ENCODE measurements around the gene STRN. TPM values are rescaled to one million over a fixed set of nuclear protein-coding genes. Genes with fewer than 3 reads are reported as not detected.

The STRN gene
- total and polyA plus RNA-seq, 10 of the 15 experiments (the other 5 are each of a cell fraction or from before 2014, with no cell fraction given), result 1.00 to 19.2 (median 9.1) TPM

DNA sequence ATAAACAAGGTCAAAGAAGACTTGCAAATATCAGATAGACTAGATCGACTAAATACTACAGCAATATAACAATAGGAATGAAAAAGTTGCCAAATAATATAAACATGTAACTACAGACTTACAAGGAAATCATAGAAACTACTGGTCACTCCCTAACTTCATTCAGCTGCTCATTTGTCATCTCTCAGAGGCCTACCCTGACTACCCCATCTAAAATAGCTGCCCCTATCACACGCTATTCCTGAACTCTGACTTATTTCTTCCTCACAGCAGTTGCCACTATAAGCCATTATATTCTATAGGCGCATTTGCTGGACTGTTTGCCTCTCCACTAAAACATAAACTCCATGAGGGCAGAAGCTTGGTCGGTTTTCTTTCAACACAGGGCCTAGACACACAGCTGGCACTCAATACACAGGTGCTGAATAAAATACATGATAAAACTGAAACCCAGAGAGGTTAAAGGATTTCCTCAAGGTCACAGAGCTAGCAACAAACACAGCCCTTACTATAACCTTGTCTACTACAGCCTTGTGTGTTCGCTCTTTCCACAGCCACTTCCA is 1.8 kb downstream of the STRN start (continued):
- TF ChIP-seq BHLHE40 (IDR thresholded peaks at IDR 0.05; ENCODE audit: borderline replicate concordance in 1 of 2, low read depth in 2 of 2, low read length in 1 of 2) (no peak), MEF2B (IDR thresholded peaks at IDR 0.05; ENCODE audit: partially characterized antibody, poor library complexity, severe bottlenecking) (no peak), POU2F2 (IDR thresholded peaks at IDR 0.05; ENCODE audit: borderline replicate concordance, low read depth, low read length) (no peak)
- TF ChIP-seq, protein P1, sequence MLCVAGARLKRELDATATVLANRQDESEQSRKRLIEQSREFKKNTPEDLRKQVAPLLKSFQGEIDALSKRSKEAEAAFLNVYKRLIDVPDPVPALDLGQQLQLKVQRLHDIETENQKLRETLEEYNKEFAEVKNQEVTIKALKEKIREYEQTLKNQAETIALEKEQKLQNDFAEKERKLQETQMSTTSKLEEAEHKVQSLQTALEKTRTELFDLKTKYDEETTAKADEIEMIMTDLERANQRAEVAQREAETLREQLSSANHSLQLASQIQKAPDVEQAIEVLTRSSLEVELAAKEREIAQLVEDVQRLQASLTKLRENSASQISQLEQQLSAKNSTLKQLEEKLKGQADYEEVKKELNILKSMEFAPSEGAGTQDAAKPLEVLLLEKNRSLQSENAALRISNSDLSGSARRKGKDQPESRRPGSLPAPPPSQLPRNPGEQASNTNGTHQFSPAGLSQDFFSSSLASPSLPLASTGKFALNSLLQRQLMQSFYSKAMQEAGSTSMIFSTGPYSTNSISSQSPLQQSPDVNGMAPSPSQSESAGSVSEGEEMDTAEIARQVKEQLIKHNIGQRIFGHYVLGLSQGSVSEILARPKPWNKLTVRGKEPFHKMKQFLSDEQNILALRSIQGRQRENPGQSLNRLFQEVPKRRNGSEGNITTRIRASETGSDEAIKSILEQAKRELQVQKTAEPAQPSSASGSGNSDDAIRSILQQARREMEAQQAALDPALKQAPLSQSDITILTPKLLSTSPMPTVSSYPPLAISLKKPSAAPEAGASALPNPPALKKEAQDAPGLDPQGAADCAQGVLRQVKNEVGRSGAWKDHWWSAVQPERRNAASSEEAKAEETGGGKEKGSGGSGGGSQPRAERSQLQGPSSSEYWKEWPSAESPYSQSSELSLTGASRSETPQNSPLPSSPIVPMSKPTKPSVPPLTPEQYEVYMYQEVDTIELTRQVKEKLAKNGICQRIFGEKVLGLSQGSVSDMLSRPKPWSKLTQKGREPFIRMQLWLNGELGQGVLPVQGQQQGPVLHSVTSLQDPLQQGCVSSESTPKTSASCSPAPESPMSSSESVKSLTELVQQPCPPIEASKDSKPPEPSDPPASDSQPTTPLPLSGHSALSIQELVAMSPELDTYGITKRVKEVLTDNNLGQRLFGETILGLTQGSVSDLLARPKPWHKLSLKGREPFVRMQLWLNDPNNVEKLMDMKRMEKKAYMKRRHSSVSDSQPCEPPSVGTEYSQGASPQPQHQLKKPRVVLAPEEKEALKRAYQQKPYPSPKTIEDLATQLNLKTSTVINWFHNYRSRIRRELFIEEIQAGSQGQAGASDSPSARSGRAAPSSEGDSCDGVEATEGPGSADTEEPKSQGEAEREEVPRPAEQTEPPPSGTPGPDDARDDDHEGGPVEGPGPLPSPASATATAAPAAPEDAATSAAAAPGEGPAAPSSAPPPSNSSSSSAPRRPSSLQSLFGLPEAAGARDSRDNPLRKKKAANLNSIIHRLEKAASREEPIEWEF (IDR thresholded peaks at IDR 0.05; ENCODE audit: insufficient replicate concordance, low read depth, low read length), result no peak
- TF ChIP-seq, protein P2, sequence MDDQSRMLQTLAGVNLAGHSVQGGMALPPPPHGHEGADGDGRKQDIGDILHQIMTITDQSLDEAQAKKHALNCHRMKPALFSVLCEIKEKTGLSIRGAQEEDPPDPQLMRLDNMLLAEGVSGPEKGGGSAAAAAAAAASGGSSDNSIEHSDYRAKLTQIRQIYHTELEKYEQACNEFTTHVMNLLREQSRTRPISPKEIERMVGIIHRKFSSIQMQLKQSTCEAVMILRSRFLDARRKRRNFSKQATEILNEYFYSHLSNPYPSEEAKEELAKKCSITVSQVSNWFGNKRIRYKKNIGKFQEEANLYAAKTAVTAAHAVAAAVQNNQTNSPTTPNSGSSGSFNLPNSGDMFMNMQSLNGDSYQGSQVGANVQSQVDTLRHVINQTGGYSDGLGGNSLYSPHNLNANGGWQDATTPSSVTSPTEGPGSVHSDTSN (IDR thresholded peaks at IDR 0.05; ENCODE audit: insufficient replicate concordance, low read depth, low read length), result no peak

Data from GM12878 (cell line).